Pancreas (tissue), 10 donors: Measurements from ENCODE around the gene FARS2. TPM values are rescaled to one million over a fixed set of nuclear protein-coding genes. Genes with fewer than 3 reads are reported as not detected.

Experiments
- ATAC-seq, 4 donors: fragments of 200-7000 bp; cut with Tn5 transposase; one replicate each; pipeline versions ENCODE4 v1.8.0 to v1.9.1; 2020; ENCODE audit warnings: mild to moderate bottlenecking in 4 of 4, moderate library complexity in 4 of 4
- DNase-seq, 6 donors: peaks; one replicate each; pipeline ENCODE4 v3.0.0-alpha.2; 2020
- FAIRE-seq: peaks from 2 replicates; lab custom pipeline; 2012; peaks lifted over from hg19 to GRCh38; lab: Jason Lieb, UNC
- H3K27ac ChIP-seq, 4 donors: fragments of 200-600 bp; sonication (generic); 1 replicate in 3 of 4; 2 replicates in 1 of 4; pipeline versions ENCODE4 v1.5.0 to v1.8.0; 2020
- H3K27me3 ChIP-seq, 4 donors: fragments of 200-600 bp; one replicate each; pipeline ENCODE4 v1.8.0; 2021
- H3K36me3 ChIP-seq, 3 donors: fragments of 200-600 bp; sonication (generic) in 1 of 3; one replicate each; pipeline versions ENCODE4 v1.5.0 to v1.8.0; 2020 to 2021
- H3K4me1 ChIP-seq, 3 donors: fragments of 200-600 bp; one replicate each; pipeline ENCODE4 v1.8.0; 2021
- H3K4me3 ChIP-seq, 4 donors: fragments of 200-600 bp; sonication (generic) in 2 of 4; one replicate each; pipeline versions ENCODE4 v1.5.0 to v1.8.0; 2020 to 2021
- H3K9me3 ChIP-seq, 4 donors: fragments of 200-600 bp; one replicate each; pipeline ENCODE4 v1.8.0; 2021
- WGBS, 2 donors: extraction: QIAGEN DNeasy Blood & Tissue Kit; methylation state at CpG; one replicate each; pipeline ENCODE4 v1.1.7; 2013; 5-methylcytosine and 5-hydroxymethylcytosine counted together
- intact Hi-C, 3 donors: fragments of 100-400 bp; cut with DNase I; formaldehyde crosslinking; loops; one replicate each; pipeline versions ENCODE4 v1.11.1 to v1.14.2; 2022
- polyA plus RNA-seq, 2 donors: library from polyadenylated mRNA; stranded (reverse); fragments of 200-250 nt; gene quantifications; one replicate each; pipeline ENCODE4 v1.2.3, GENCODE V29; 2013
- total RNA-seq, 6 donors: library from RNA; stranded (reverse); fragmentation: NEBNext Ultra II Directional in 4 of 6; extraction: Animal tissue kit (Norgen Biotek cat#: 25700) in 4 of 6; gene quantifications; one replicate each; pipeline versions ENCODE4 v1.2.1 to v1.2.4, GENCODE V29; 2021 to 2023
- TF ChIP-seq, protein P1 (sequence below), 4 donors: fragments of 200-600 bp; sonication (generic) in 3 of 4; IDR thresholded peaks; one replicate each; pipeline versions ENCODE4 v1.5.0 to v1.8.0; 2021; ENCODE audit warnings: antibody characterized with exemption in 4 of 4
- donor health status: healthy with polysubstance abuse.
- donor health status: DM: no; HTN: no; CAD: no; lungs with moderate emphysema.
- donor health status: DM: no; HTN: no; CAD: no.
- donor health status: control.
- donor health status: control.
- donor health status: Bipolar disorder and iron deficiency.
- donor health status: DM: yes; HTN: yes; CAD: no.
- donor health status: DM: no; HTN: no; CAD: no.
- donor health status: DM: no; HTN: no; CAD: no.
- donor health status: DM: yes; HTN: yes; CAD: no.

FARS2 gene
- total and polyA plus RNA-seq, 8 donors = 4.1 to 10.3 (median 7.5) TPM

DNA sequence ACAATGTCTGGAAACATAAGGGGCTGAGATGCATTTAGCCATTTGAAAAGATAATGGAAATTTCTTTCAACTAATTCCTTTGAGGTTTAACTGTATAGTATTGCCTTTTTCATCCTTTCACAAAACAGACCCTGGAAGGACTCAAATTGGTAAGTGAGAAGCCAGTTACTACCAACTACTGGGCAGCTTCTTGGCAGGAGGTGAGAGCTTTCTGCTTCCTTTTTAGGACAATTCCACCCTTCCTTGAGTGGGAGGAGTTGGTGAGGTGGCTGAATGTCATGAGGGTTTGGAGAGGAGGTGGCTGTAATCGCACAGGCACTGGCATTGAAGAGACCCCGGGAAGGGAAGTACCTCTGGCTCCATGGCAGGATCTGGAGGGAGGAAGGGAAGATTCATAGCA lies 404.4 kb downstream of the FARS2 start:
- TF ChIP-seq, protein P1, sequence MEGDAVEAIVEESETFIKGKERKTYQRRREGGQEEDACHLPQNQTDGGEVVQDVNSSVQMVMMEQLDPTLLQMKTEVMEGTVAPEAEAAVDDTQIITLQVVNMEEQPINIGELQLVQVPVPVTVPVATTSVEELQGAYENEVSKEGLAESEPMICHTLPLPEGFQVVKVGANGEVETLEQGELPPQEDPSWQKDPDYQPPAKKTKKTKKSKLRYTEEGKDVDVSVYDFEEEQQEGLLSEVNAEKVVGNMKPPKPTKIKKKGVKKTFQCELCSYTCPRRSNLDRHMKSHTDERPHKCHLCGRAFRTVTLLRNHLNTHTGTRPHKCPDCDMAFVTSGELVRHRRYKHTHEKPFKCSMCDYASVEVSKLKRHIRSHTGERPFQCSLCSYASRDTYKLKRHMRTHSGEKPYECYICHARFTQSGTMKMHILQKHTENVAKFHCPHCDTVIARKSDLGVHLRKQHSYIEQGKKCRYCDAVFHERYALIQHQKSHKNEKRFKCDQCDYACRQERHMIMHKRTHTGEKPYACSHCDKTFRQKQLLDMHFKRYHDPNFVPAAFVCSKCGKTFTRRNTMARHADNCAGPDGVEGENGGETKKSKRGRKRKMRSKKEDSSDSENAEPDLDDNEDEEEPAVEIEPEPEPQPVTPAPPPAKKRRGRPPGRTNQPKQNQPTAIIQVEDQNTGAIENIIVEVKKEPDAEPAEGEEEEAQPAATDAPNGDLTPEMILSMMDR (IDR thresholded peaks at IDR 0.05) = no peak
- DNase-seq (no peak), ATAC-seq (no peak), FAIRE-seq (no peak)
- Histone ChIP-seq H3K4me1 (no peaks in the 10 kb centered on the region), H3K27me3 (no peaks in the 10 kb centered on the region), H3K27ac (no peak overlapping the region), H3K36me3 (no peaks in the 10 kb centered on the region), H3K9me3 (no peaks in the 10 kb centered on the region), H3K4me3 (no peak overlapping the region)
- intact Hi-C loops = no loop called here
- 92% methylated on average over 2 of the region's 2 CpGs for WGBS, 2 donors

DNA sequence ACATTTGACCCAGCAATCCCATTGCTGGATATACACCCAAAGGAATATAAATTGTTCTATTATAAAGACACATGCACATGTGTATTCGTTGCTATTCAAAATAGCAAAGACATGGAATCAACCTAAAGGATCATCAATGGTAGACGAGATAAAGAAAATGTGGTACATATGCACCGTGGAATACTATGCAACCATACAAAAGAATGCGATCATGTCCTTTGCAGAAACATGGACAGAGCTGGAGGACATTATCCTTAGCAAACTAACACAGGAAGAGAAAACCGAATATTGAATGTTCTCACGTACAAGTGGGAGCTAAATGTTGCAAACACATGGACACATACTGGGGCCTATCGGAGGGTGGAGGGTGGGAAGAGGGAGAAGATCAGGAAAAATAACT lies 405.4 kb downstream of the FARS2 start:
- H3K9me3 ChIP-seq = no peaks in the 10 kb centered on the region
- TF ChIP-seq, protein P1 (IDR thresholded peaks at IDR 0.05) = no peak
- FAIRE-seq = no peak
- H3K36me3 ChIP-seq = no peaks in the 10 kb centered on the region
- WGBS, 2 donors = 96 to 98% methylated on average over 7 of the region's 7 CpGs
- H3K27ac ChIP-seq = no peak overlapping the region
- DNase-seq = no peak
- intact Hi-C loops = no loop called here
- no peak overlapping the region for H3K4me3 ChIP-seq
- H3K4me1 ChIP-seq = no peaks in the 10 kb centered on the region
- H3K27me3 ChIP-seq = no peaks in the 10 kb centered on the region
- no peak for ATAC-seq

- no peaks in the 10 kb centered on the region for H3K9me3 ChIP-seq
- ATAC-seq (no peak), FAIRE-seq (no peak), DNase-seq (no peak)
- TF ChIP-seq, protein P1 (IDR thresholded peaks at IDR 0.05) = no peak
- 70 to 84% methylated on average over 5 of the region's 5 CpGs for WGBS, 2 donors
- H3K27me3 ChIP-seq = no peaks in the 10 kb centered on the region
- no peak overlapping the region for H3K27ac ChIP-seq
- intact Hi-C loops = no loop called here
- H3K36me3 ChIP-seq = no peaks in the 10 kb centered on the region
- H3K4me3 ChIP-seq = no peak overlapping the region
- no peaks in the 10 kb centered on the region for H3K4me1 ChIP-seq
These were observed 406.4 kb downstream of the FARS2 start for GRCh38 chr6:5667737-5668136.

- Histone ChIP-seq H3K27me3 (no peaks in the 10 kb centered on the region), H3K4me3 (no peak overlapping the region), H3K36me3 (no peaks in the 10 kb centered on the region), H3K27ac (no peak overlapping the region), H3K9me3 (no peaks in the 10 kb centered on the region), H3K4me1 (no peaks in the 10 kb centered on the region)
- no peak for DNase-seq
- 93 to 98% methylated on average over 2 of the region's 2 CpGs for WGBS, 2 donors
- no peak for FAIRE-seq
- intact Hi-C loops = no loop called here
- ATAC-seq = no peak
- TF ChIP-seq, protein P1 (IDR thresholded peaks at IDR 0.05) = no peak
These were observed 409.1 kb downstream of the FARS2 start for GRCh38 chr6:5670381-5670780.

DNA sequence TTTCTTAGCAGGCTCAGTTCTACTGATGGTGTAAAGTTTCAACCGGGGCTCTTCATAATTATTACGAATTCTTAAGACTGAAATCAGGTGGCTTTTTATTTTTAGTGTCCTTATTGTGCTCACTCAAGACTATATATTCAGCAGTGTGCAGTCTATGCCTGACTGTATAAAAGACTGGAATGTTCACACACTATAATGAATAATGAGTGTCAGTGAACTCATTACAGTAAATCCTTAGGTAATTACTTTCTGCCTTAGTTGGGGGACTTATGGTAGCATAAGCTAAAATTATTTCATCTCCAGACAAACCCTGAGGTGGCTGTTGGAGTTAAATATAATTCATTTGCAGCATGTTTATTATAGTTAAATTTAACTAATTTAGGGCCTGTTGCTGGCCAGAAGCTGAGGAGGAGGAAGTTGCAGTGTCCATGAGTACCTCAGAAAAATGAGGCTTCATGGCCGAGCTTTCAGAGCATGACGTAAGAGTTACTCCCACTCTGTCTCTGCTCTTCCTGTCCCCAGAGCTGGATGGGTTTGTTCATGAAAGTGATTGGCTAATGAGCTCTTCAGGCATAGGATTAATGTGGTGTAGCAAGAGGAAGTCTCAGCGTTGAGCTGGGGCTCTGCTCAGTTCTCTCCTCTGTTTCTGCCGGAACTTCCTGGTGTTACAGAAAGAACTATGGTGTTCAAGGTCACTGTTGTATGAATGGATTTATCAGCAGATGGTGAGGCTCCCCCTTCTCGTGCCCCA lies 409.7 kb downstream of the FARS2 start:
- no peaks in the 10 kb centered on the region for H3K27me3 ChIP-seq
- H3K27ac ChIP-seq = no peak overlapping the region
- intact Hi-C loops = no loop called here
- TF ChIP-seq, protein P1 (IDR thresholded peaks at IDR 0.05) = no peak
- H3K4me3 ChIP-seq = no peak overlapping the region
- peak in 3 of 4 donors; percentile 55 to 83 (median 77) for ATAC-seq
- H3K36me3 ChIP-seq = no peaks in the 10 kb centered on the region
- no peak for DNase-seq
- no peak for FAIRE-seq
- WGBS, 2 donors = 73 to 75% methylated on average over 7 of the region's 7 CpGs
- H3K4me1 ChIP-seq = no peaks in the 10 kb centered on the region
- no peaks in the 10 kb centered on the region for H3K9me3 ChIP-seq
